Mesangial cell (primary cell): ENCODE results near the gene CKMT1A. TPM values are rescaled to one million over a fixed set of nuclear protein-coding genes. Genes with fewer than 3 reads are reported as not detected.

Experiments used
- total RNA-seq: library from RNA; depleted of rRNA; stranded (reverse); fragments of >200 nt; gene quantifications from 2 replicates; pipeline ENCODE4 v1.2.3, GENCODE V29; 2015

Gene CKMT1A
- 0.63 TPM in 1 of 2 replicates, not detected in the other for total RNA-seq

GRCh38 chr15:43693148-43694022 is at the start of gene CKMT1A:
TSS of gene CKMT1A (plus strand) at chr15:43693859. CDS start at chr15:43694051, 192 bp downstream.

GRCh38 chr15:43648649-43649429 is 44.8 kb upstream of the CKMT1A start, which contains the start of gene CATSPER2:
TSS of gene CATSPER2 (minus strand) at chr15:43648844. CDS start at chr15:43648061, 783 bp downstream.

DNA sequence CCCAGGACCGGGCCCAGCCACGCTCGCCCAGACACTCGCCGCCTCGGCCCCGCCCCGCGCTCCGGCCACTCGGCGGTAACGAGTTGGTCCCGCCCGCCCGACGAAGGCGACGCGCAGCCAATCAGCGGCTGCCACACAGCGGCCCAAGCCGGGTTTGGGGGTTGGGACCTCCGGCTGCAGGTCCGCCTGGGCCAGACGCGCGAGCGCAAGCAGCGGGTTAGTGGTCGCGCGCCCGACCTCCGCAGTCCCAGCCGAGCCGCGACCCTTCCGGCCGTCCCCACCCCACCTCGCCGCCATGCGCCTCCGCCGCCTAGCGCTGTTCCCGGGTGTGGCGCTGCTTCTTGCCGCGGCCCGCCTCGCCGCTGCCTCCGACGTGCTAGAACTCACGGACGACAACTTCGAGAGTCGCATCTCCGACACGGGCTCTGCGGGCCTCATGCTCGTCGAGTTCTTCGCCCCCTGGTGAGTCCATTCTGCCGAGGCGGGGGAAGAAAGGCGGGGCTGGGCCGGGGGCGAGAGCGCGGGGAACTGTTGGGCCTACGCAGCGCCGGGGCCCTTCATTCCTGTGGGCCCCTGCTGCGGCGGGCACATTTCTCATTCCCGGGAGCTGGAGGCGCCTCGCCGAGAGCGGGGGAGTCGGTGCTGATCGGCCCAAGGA is 52.7 kb downstream of the CKMT1A start, which contains the start of gene PDIA3:
PDIA3 (plus strand) TSS at position 194 of the 658 bp plus-strand sequence; CDS start at position 296, 102 bp downstream.

Other genes with a start within 250 kb of the CKMT1A start
- gene TP53BP1, start 200.7 kb upstream of the CKMT1A start, total RNA-seq: 25.7 and 27.9 TPM in 2 replicates
- 4.2 and 7.6 TPM in 2 replicates for gene MAP1A, start 176.3 kb upstream of the CKMT1A start, total RNA-seq
- 14.6 and 27.9 TPM in 2 replicates for gene PPIP5K1, start 103.7 kb upstream of the CKMT1A start, total RNA-seq
- 0.89 TPM in 1 of 2 replicates, not detected in the other for gene CKMT1B, start 99.8 kb upstream of the CKMT1A start, total RNA-seq
- not detected in 2 replicates for gene STRC, start 75.1 kb upstream of the CKMT1A start, total RNA-seq
- gene CATSPER2, start 45.0 kb upstream of the CKMT1A start, total RNA-seq: 0.25 and 0.33 TPM in 2 replicates
- 138 and 196 TPM in 2 replicates for gene PDIA3, start 52.6 kb downstream of the CKMT1A start, total RNA-seq
- gene ELL3, start 83.1 kb downstream of the CKMT1A start, total RNA-seq: 1.8 and 3.0 TPM in 2 replicates
- gene SERF2, start 98.5 kb downstream of the CKMT1A start, total RNA-seq: 666 and 979 TPM in 2 replicates
- gene SERINC4, start 106.4 kb downstream of the CKMT1A start, total RNA-seq: not detected in 2 replicates
- 2.3 and 14.7 TPM in 2 replicates for gene HYPK, start 106.7 kb downstream of the CKMT1A start, total RNA-seq
- gene MFAP1, start 130.8 kb downstream of the CKMT1A start, total RNA-seq: 10.1 and 10.6 TPM in 2 replicates
- gene WDR76, start 133.1 kb downstream of the CKMT1A start, total RNA-seq: 2.9 and 16.5 TPM in 2 replicates